GM12875 (cell line): ENCODE data around the gene ABHD17C.
A peak's percentile ranks its signal among the peaks of the same experiment; 100 is the strongest.

Source experiments
- H3K4me3 ChIP-seq: one replicate; pipeline ENCODE4 v1.5.1; 2011; ENCODE audit warnings: low read depth, low read length, control low read depth
- TF ChIP-seq, protein P1 (sequence below): IDR thresholded peaks from 2 replicates; pipeline ENCODE4 v1.5.1; 2011; ENCODE audit warnings: low read depth, mild to moderate bottlenecking, control low read depth, inconsistent platforms, low read length, moderate library complexity, borderline replicate concordance; ENCODE audit not compliant: insufficient read depth

The ABHD17C gene

DNA sequence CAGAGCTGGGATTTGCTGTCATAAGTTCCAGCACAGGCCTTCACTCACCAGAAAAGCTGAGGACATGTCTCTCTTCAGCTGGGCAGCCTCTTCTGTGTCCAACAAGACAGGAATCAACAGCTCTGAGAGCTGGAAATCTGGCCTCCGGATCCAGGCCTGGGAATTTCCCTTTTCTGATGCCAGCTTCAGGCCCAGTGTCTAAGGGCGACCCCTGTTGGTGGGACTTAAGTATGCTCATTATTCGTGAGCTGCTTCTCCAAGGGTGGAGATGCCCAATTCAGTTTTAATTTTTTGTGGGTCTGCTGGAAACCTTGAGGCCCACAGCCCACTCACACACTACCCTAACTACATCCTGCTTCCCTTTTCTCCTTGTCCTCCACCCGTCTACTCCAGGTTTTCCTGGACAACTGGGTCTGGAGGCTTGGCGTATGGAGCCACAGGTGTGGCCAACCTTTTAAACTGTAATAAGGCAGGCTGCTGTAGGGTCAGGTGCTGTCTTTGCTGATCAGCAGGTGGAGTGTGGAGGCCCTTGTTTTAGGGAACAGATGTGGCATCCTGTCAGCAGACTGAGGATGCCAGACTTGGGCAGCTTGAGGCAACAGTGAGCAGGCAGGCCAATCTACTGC is 81.4 kb downstream of the ABHD17C start:
- H3K4me3 ChIP-seq, result no peak overlapping the region
- TF ChIP-seq, protein P1, sequence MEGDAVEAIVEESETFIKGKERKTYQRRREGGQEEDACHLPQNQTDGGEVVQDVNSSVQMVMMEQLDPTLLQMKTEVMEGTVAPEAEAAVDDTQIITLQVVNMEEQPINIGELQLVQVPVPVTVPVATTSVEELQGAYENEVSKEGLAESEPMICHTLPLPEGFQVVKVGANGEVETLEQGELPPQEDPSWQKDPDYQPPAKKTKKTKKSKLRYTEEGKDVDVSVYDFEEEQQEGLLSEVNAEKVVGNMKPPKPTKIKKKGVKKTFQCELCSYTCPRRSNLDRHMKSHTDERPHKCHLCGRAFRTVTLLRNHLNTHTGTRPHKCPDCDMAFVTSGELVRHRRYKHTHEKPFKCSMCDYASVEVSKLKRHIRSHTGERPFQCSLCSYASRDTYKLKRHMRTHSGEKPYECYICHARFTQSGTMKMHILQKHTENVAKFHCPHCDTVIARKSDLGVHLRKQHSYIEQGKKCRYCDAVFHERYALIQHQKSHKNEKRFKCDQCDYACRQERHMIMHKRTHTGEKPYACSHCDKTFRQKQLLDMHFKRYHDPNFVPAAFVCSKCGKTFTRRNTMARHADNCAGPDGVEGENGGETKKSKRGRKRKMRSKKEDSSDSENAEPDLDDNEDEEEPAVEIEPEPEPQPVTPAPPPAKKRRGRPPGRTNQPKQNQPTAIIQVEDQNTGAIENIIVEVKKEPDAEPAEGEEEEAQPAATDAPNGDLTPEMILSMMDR, result peak; percentile 82

DNA sequence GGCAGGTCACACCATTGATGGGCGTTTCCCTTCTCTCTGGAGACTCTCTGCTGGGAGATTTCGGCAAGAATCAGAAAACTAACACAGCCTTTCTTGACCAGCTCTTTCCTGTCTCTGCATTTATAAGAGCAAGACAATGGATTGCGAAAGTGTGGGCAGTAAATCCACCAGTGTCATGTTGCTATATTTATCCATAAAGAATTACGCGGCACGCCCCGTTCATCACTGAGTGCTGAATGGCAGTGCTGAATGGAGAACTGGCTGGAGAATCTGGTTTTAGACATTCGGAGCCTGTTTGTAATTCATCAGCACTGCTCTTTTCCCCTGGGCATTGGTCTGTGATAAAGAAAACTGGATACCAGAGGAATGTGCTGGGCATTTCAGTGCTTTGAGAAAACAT is 82.0 kb downstream of the ABHD17C start:
- no peak overlapping the region for H3K4me3 ChIP-seq
- TF ChIP-seq, protein P1, result no peak

DNA sequence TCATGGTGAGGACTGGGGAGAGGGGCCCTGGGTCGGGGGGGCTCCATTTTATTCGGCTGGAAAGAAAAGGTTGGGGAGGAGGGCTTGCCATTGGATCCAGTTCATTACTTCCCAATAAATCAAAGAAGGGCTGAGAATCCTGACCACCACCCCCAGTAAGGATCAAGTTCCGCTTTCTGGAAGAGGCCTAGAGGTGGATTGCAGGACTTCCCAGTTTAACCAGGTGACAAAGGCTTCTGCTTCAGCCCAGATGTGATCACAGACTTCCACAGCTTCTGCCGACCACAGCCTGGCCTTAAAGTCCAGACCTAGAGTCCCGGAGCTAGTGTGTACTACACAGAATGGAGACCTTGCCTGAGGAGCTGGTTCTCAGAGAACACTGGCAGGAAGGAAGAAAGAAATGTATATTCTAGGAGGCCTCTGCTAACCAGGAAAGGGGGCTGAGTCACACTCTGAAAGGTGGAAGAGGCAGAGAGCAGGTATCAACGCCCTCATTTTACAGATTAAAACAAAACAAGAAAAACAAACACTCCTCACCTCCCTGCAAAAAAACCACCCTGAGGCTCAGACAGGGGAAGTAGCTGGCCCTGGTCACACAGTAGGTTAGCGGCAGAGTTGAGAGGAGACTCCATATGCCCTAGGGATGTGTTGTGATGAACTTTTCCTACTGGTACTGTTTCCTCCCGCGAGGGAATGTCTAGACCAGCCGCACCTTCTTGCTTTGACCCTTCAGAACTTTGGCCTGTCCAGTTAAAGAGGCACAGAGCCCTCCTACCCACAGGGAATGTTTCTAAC is 82.9 kb downstream of the ABHD17C start:
- no peak overlapping the region for H3K4me3 ChIP-seq
- TF ChIP-seq, protein P1, result no peak

DNA sequence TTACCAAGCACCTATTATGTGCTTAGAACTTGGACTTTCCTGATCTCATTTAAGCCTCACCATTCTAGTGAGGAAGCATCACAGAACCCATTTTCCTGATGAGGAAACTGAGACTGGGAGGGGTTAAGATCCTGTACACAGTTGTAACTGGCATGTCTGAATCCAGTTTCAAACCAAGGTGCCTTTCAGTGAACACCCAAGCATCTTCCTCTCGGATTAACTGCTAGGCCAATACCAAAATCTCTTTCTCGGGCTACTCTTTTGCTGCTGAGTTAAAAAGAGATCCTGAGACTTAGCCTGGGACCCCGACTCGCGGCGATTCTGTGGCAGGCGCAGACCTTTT is 83.5 kb downstream of the ABHD17C start:
- TF ChIP-seq, protein P1, result no peak
- no peak overlapping the region for H3K4me3 ChIP-seq

DNA sequence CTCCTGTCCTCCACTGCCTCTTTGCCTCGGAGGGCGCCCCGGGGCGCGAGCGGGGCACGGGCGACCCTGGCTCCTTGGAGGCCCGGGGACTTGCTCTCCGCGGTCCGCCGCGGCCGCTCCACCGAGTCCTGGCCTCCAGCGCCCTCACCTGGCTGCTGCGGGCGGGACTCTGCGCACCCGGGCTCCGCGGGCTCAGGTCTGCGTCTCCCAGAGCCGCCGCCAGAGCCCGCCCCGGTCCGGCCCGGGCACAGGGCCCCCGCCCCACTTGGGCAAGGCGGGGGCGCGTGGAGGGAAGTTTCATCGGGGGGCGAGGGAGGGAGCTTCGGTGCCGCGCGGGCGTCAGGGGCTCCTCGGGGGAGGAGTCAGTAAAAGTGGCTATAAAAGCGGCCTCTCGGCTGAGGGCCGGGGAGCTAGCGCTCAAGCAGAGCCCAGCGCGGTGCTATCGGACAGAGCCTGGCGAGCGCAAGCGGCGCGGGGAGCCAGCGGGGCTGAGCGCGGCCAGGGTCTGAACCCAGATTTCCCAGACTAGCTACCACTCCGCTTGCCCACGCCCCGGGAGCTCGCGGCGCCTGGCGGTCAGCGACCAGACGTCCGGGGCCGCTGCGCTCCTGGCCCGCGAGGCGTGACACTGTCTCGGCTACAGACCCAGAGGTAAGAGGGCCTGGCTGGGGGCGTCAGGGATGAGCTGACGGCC is 84.0 kb downstream of the ABHD17C start, which contains the start of gene CEMIP:
Gene CEMIP (plus strand): TSS at position 407 of the 694 bp plus-strand sequence. CDS start 94,510 bp downstream, outside the sequence.
- TF ChIP-seq, protein P1, result peak; percentile 62
- H3K4me3 ChIP-seq, result no peak within 1 kb of the TSS

DNA sequence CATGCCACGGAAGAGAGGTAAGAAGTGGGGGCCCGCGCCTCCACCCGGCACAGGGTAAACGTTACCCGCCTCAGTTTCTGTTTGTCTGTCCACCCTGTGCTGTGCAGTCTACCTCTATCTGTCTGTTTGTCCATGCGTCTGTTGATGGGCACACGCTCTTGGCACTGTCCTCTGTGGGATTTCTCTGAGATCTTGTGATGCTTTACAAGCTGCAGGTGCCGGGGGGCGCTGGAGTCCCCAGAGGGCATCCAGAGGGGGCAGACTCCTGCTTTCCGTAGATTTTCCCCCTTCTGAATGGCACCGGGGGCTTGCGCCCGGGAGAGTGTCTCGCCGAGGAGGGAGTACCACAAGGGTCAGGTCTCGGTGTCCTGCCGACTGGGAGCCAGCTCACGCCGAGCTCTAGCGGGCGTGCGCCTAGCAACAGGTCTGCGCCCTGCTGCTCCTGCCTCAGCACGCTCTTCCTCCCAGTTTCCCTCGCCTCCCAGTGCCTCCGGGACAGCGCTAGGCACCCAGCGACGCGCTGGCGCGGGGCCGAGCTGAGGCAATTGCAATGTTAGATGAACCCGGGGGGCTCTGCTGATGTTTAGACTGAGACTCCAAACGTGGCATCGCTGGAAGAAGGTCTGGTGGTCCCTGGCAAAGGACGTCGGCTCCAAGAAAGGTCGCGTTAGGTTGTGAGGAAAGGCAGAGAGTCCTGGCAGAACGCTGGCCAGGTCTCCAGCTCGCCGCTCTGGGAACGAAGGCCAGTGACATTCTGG is 84.7 kb downstream of the ABHD17C start:
- TF ChIP-seq, protein P1, result no peak
- no peak overlapping the region for H3K4me3 ChIP-seq
